ENCODE measurements around the gene KRT72. TPM values are rescaled to one million over a fixed set of nuclear protein-coding genes. Genes with fewer than 3 reads are reported as not detected.

The KRT72 gene
- total and polyA plus RNA-seq, 2 experiments from 2014 or later: not detected

- WGBS, 2 experiments (ENCODE audit: low coverage in 1 of 2, low lambda C conversion rate in 2 of 2, missing lambda C conversion rate in 2 of 2): 81 to 84% methylated on average over 9 of the region's 9 CpGs
Measured at GRCh38 chr12:52647601-52648000, 46.3 kb upstream of the KRT72 start.

GRCh38 chr12:52646613-52647012 is 45.4 kb upstream of the KRT72 start:
- Histone ChIP-seq H3K4me3 (no peak overlapping the region), H3K4me1 (ENCODE audit: insufficient read depth) (no peaks in the 10 kb centered on the region), H3K79me2 (ENCODE audit: insufficient read depth) (no peaks in the 10 kb centered on the region), H3K4me2 (ENCODE audit: unreplicated experiment) (no peak overlapping the region), H3K36me3 (ENCODE audit: low read depth) (no peaks in the 10 kb centered on the region), H3K27ac (no peak overlapping the region), H3K27me3 (replicated peaks; ENCODE audit: insufficient read depth) (peaks cover 49% of the 10 kb centered on the region), H4K20me1 (ENCODE audit: insufficient read depth) (no peaks in the 10 kb centered on the region), H3F3A (ENCODE audit: insufficient read depth) (no peaks in the 10 kb centered on the region), H3K9ac (no peak overlapping the region), H3K9me3 (ENCODE audit: low read depth) (no peaks in the 10 kb centered on the region), H3K9me2 (ENCODE audit: insufficient read depth) (no peaks in the 10 kb centered on the region), H2AFZ (no peak overlapping the region)
- DNase-seq: no peak
- no peak for TF ChIP-seq EZH2phosphoT487 (IDR thresholded peaks at IDR 0.05; ENCODE audit: insufficient read depth, low read depth)
- TF ChIP-seq EZH2 (IDR thresholded peaks at IDR 0.05; ENCODE audit: insufficient read depth, poor library complexity, severe bottlenecking): no peak
- in situ Hi-C loops (cut with MboI): no loop called here
- WGBS, 2 experiments (ENCODE audit: low coverage in 1 of 2, low lambda C conversion rate in 2 of 2, missing lambda C conversion rate in 2 of 2): 61 to 67% methylated on average over 12 of the region's 12 CpGs

More at GRCh38 chr12:52647601-52648000, 46.3 kb upstream of the KRT72 start:
- in situ Hi-C loops (cut with MboI): no loop called here
- Histone ChIP-seq H3K79me2 (ENCODE audit: insufficient read depth) (no peaks in the 10 kb centered on the region), H2AFZ (no peak overlapping the region), H3K4me2 (ENCODE audit: unreplicated experiment) (no peak overlapping the region), H3K9me3 (ENCODE audit: low read depth) (no peaks in the 10 kb centered on the region), H4K20me1 (ENCODE audit: insufficient read depth) (no peaks in the 10 kb centered on the region), H3K27me3 (replicated peaks; ENCODE audit: insufficient read depth) (peaks cover 44% of the 10 kb centered on the region), H3K9ac (no peak overlapping the region), H3K27ac (no peak overlapping the region), H3K4me1 (ENCODE audit: insufficient read depth) (no peaks in the 10 kb centered on the region), H3K9me2 (ENCODE audit: insufficient read depth) (no peaks in the 10 kb centered on the region), H3F3A (ENCODE audit: insufficient read depth) (no peaks in the 10 kb centered on the region), H3K4me3 (no peak overlapping the region), H3K36me3 (ENCODE audit: low read depth) (no peaks in the 10 kb centered on the region)
- no peak for TF ChIP-seq EZH2phosphoT487 (IDR thresholded peaks at IDR 0.05; ENCODE audit: insufficient read depth, low read depth)
- TF ChIP-seq EZH2 (IDR thresholded peaks at IDR 0.05; ENCODE audit: insufficient read depth, poor library complexity, severe bottlenecking): no peak
- no peak for DNase-seq

GRCh38 chr12:52645982-52646381 is 44.7 kb upstream of the KRT72 start:
- H3K36me3 ChIP-seq (ENCODE audit: low read depth): no peaks in the 10 kb centered on the region
- H3K9me3 ChIP-seq (ENCODE audit: low read depth): no peaks in the 10 kb centered on the region
- no peak for DNase-seq
- TF ChIP-seq EZH2 (IDR thresholded peaks at IDR 0.05; ENCODE audit: insufficient read depth, poor library complexity, severe bottlenecking): no peak
- TF ChIP-seq EZH2phosphoT487 (IDR thresholded peaks at IDR 0.05; ENCODE audit: insufficient read depth, low read depth): no peak
- no peak overlapping the region for H3K4me2 ChIP-seq (ENCODE audit: unreplicated experiment)
- no peak overlapping the region for H2AFZ ChIP-seq
- no peaks in the 10 kb centered on the region for H4K20me1 ChIP-seq (ENCODE audit: insufficient read depth)
- H3K9me2 ChIP-seq (ENCODE audit: insufficient read depth): no peaks in the 10 kb centered on the region
- no peaks in the 10 kb centered on the region for H3K79me2 ChIP-seq (ENCODE audit: insufficient read depth)
- 41 to 55% methylated on average over 4 of the region's 4 CpGs for WGBS, 2 experiments (ENCODE audit: low coverage in 1 of 2, low lambda C conversion rate in 2 of 2, missing lambda C conversion rate in 2 of 2)
- no peaks in the 10 kb centered on the region for H3K4me1 ChIP-seq (ENCODE audit: insufficient read depth)
- no peak overlapping the region for H3K27ac ChIP-seq
- no peak overlapping the region for H3K4me3 ChIP-seq
- H3K27me3 ChIP-seq (replicated peaks; ENCODE audit: insufficient read depth): peaks cover 56% of the 10 kb centered on the region
- in situ Hi-C loops (cut with MboI): no loop called here
- H3K9ac ChIP-seq: no peak overlapping the region
- no peaks in the 10 kb centered on the region for H3F3A ChIP-seq (ENCODE audit: insufficient read depth)

GRCh38 chr12:52645120-52645761 is 44.0 kb upstream of the KRT72 start:
- no peaks in the 10 kb centered on the region for H4K20me1 ChIP-seq (ENCODE audit: insufficient read depth)
- peaks cover 56% of the 10 kb centered on the region for H3K27me3 ChIP-seq (replicated peaks; ENCODE audit: insufficient read depth)
- H3K9me3 ChIP-seq (ENCODE audit: low read depth): no peaks in the 10 kb centered on the region
- H3K4me1 ChIP-seq (ENCODE audit: insufficient read depth): no peaks in the 10 kb centered on the region
- no peak overlapping the region for H3K4me2 ChIP-seq (ENCODE audit: unreplicated experiment)
- no peaks in the 10 kb centered on the region for H3F3A ChIP-seq (ENCODE audit: insufficient read depth)
- no peak overlapping the region for H3K9ac ChIP-seq
- DNase-seq: no peak
- no peak overlapping the region for H3K27ac ChIP-seq
- H3K79me2 ChIP-seq (ENCODE audit: insufficient read depth): no peaks in the 10 kb centered on the region
- no peak overlapping the region for H2AFZ ChIP-seq
- no peak for TF ChIP-seq EZH2 (IDR thresholded peaks at IDR 0.05; ENCODE audit: insufficient read depth, poor library complexity, severe bottlenecking)
- no peak for TF ChIP-seq EZH2phosphoT487 (IDR thresholded peaks at IDR 0.05; ENCODE audit: insufficient read depth, low read depth)
- in situ Hi-C loops (cut with MboI): no loop called here
- 51 to 55% methylated on average over 7 of the region's 7 CpGs for WGBS, 2 experiments (ENCODE audit: low coverage in 1 of 2, low lambda C conversion rate in 2 of 2, missing lambda C conversion rate in 2 of 2)
- no peak overlapping the region for H3K4me3 ChIP-seq
- H3K36me3 ChIP-seq (ENCODE audit: low read depth): no peaks in the 10 kb centered on the region
- no peaks in the 10 kb centered on the region for H3K9me2 ChIP-seq (ENCODE audit: insufficient read depth)
